HG03064 (cell line): ENCODE results near the gene SMTNL2.

Source experiments
- ATAC-seq: cut with Tn5 transposase; IDR thresholded peaks from one replicate; pipeline ENCODE4 v1.9.1; 2021; ENCODE audit warnings: low read depth; ENCODE audit not compliant: unreplicated experiment

Gene SMTNL2

GRCh38 chr17:4544951-4545216, 39.4 kb upstream of the SMTNL2 start:
- no peak for ATAC-seq

- no peak for ATAC-seq
These were observed 38.9 kb upstream of the SMTNL2 start for GRCh38 chr17:4545217-4545951.

- ATAC-seq = no peak
These were observed 37.0 kb upstream of the SMTNL2 start for GRCh38 chr17:4547118-4547906.

- no peak for ATAC-seq
These were observed 36.3 kb upstream of the SMTNL2 start for GRCh38 chr17:4548061-4548461.

- no peak for ATAC-seq
These were observed 35.4 kb upstream of the SMTNL2 start for GRCh38 chr17:4548721-4549531.

GRCh38 chr17:4549781-4550533, 34.4 kb upstream of the SMTNL2 start:
- ATAC-seq = no peak

- ATAC-seq = no peak
These were observed 33.7 kb upstream of the SMTNL2 start for GRCh38 chr17:4550534-4551039.

GRCh38 chr17:4551141-4551540, 33.2 kb upstream of the SMTNL2 start:
- no peak for ATAC-seq

- ATAC-seq = no peak
These were observed 32.4 kb upstream of the SMTNL2 start for GRCh38 chr17:4551796-4552525.

- no peak for ATAC-seq
These were observed 30.7 kb upstream of the SMTNL2 start for GRCh38 chr17:4553669-4554068.

- no peak for ATAC-seq
These were observed 29.8 kb upstream of the SMTNL2 start for GRCh38 chr17:4554441-4554996.

- peak; percentile 86 for ATAC-seq
These were observed 29.1 kb upstream of the SMTNL2 start, which contains the start of gene MYBBP1A for GRCh38 chr17:4554997-4555799. MYBBP1A (minus strand) TSS chr17:4555384; CDS start chr17:4555324, 60 bp downstream.

GRCh38 chr17:4555873-4556759, 28.2 kb upstream of the SMTNL2 start:
- no peak for ATAC-seq

GRCh38 chr17:4556996-4557395, 27.3 kb upstream of the SMTNL2 start:
- no peak for ATAC-seq

- ATAC-seq = no peak
These were observed 26.5 kb upstream of the SMTNL2 start for GRCh38 chr17:4557626-4558346.

- no peak for ATAC-seq
These were observed 25.9 kb upstream of the SMTNL2 start for GRCh38 chr17:4558347-4558971.
